Liver (tissue), 9 donors: ENCODE results near the gene SARM1. TPM values are rescaled to one million over a fixed set of nuclear protein-coding genes. Genes with fewer than 3 reads are reported as not detected.

ENCODE experiments used
- DNase-seq: peaks from one replicate; pipeline ENCODE4 v3.0.0-alpha.2; 2017; ENCODE audit warnings: low spot score
- H3K27ac ChIP-seq, 2 donors: one replicate each; pipeline ENCODE4 v1.7.0; 2013; ENCODE audit warnings: inconsistent platforms in 2 of 2, low read length in 2 of 2, control low read depth in 1 of 2, low read depth in 1 of 2, mild to moderate bottlenecking in 1 of 2
- H3K27me3 ChIP-seq, 4 donors: one replicate each; pipeline versions ENCODE4 v1.6.1 to v1.7.0; 2013; ENCODE audit warnings: low read length in 3 of 4, inconsistent platforms in 1 of 4, mild to moderate bottlenecking in 1 of 4, moderate library complexity in 1 of 4; ENCODE audit not compliant: control insufficient read depth in 4 of 4, insufficient read depth in 4 of 4
- H3K36me3 ChIP-seq, 4 donors: one replicate each; pipeline versions ENCODE4 v1.6.1 to v1.7.0; 2013; ENCODE audit warnings: low read length in 3 of 4, mild to moderate bottlenecking in 3 of 4, low read depth in 1 of 4, moderate library complexity in 1 of 4; ENCODE audit not compliant: control insufficient read depth in 4 of 4, insufficient read depth in 3 of 4
- H3K4me1 ChIP-seq, 4 donors: one replicate each; pipeline versions ENCODE4 v1.6.1 to v1.7.0; 2013; ENCODE audit warnings: low read length in 3 of 4, mild to moderate bottlenecking in 3 of 4, moderate library complexity in 1 of 4; ENCODE audit not compliant: control insufficient read depth in 4 of 4, insufficient read depth in 4 of 4
- H3K4me3 ChIP-seq, 3 donors: one replicate each; pipeline versions ENCODE4 v1.6.1 to v1.7.0; 2013; ENCODE audit warnings: low read length in 3 of 3, control low read depth in 1 of 3, low read depth in 1 of 3, mild to moderate bottlenecking in 1 of 3
- H3K9ac ChIP-seq, 2 donors: one replicate each; pipeline ENCODE4 v1.7.0; 2013; ENCODE audit warnings: low read length in 2 of 2, mild to moderate bottlenecking in 2 of 2, moderate library complexity in 2 of 2, control low read depth in 1 of 2, low read depth in 1 of 2
- H3K9me3 ChIP-seq, 4 donors: one replicate each; pipeline versions ENCODE4 v1.6.1 to v1.7.0; 2013; ENCODE audit warnings: low read length in 3 of 4; ENCODE audit not compliant: control insufficient read depth in 4 of 4
- CTCF ChIP-seq: fragments of 150-350 bp; IDR thresholded peaks from 2 replicates; pipeline ENCODE4 v1.5.1; 2017; ENCODE audit warnings: improper control_type of control experiment, low read depth, low read length; ENCODE audit not compliant: missing input control
- EGR1 ChIP-seq, 2 donors: IDR thresholded peaks; 2 replicates each; pipeline ENCODE4 v1.6.1; 2016 to 2018; ENCODE audit warnings: antibody characterized with exemption in 2 of 2, low read depth in 2 of 2
- FOXA2 ChIP-seq: IDR thresholded peaks from 2 replicates; pipeline ENCODE4 v1.6.1; 2016; ENCODE audit warnings: antibody characterized with exemption
- GABPA ChIP-seq, 2 donors: IDR thresholded peaks in 1 of 2; conservative IDR thresholded peaks in 1 of 2; 2 replicates each; pipeline ENCODE4 v1.6.1; 2016; ENCODE audit warnings: antibody characterized with exemption in 2 of 2, mild to moderate bottlenecking in 1 of 2, moderate library complexity in 1 of 2
- HNF4A ChIP-seq, 2 donors: conservative IDR thresholded peaks; 2 replicates each; pipeline ENCODE4 v1.6.1; 2016; ENCODE audit warnings: antibody characterized with exemption in 2 of 2, mild to moderate bottlenecking in 2 of 2
- HNF4G ChIP-seq: IDR thresholded peaks from 2 replicates; pipeline ENCODE4 v1.6.1; 2016; ENCODE audit warnings: antibody characterized with exemption
- JUND ChIP-seq, 2 donors: IDR thresholded peaks; 2 replicates each; pipeline ENCODE4 v1.6.1; 2016; ENCODE audit warnings: antibody characterized with exemption in 2 of 2
- RAD21 ChIP-seq, 2 donors: IDR thresholded peaks; 2 replicates each; pipeline ENCODE4 v1.6.1; 2016; ENCODE audit warnings: antibody characterized with exemption in 2 of 2, mild to moderate bottlenecking in 2 of 2
- REST ChIP-seq: IDR thresholded peaks from 2 replicates; pipeline ENCODE4 v1.6.1; 2016; ENCODE audit warnings: antibody characterized with exemption, mild to moderate bottlenecking
- RXRA ChIP-seq, 2 donors: IDR thresholded peaks; 2 replicates each; pipeline ENCODE4 v1.6.1; 2017 to 2018; ENCODE audit warnings: antibody characterized with exemption in 2 of 2, mild to moderate bottlenecking in 1 of 2
- TAF1 ChIP-seq: conservative IDR thresholded peaks from 2 replicates; pipeline ENCODE4 v1.6.1; 2016; ENCODE audit warnings: antibody characterized with exemption, mild to moderate bottlenecking
- YY1 ChIP-seq: IDR thresholded peaks from 2 replicates; pipeline ENCODE4 v1.6.1; 2016; ENCODE audit warnings: antibody characterized with exemption, mild to moderate bottlenecking
- WGBS: extraction: QIAGEN DNeasy Blood & Tissue Kit; methylation state at CpG from one replicate; pipeline ENCODE4 v1.1.7; 2013; 5-methylcytosine and 5-hydroxymethylcytosine counted together
- polyA plus RNA-seq, 2 donors: library from polyadenylated mRNA; stranded (reverse) in 1 of 2; unstranded in 1 of 2; fragments of 200-250 nt in 1 of 2; fragments of >200 nt in 1 of 2; fragmentation: Nextera tagmentation in 1 of 2; extraction: Ambion mirVana in 1 of 2; gene quantifications; one replicate each; pipeline versions ENCODE4 v1.2.1 to v1.2.3, GENCODE V29; 2013 to 2015
- total RNA-seq, 2 donors: library from RNA; depleted of rRNA; stranded (reverse); fragments of >200 nt; gene quantifications; one replicate each; pipeline ENCODE4 v1.2.3, GENCODE V29; 2014
- TF ChIP-seq, protein P1 (sequence below): IDR thresholded peaks from 2 replicates; pipeline ENCODE4 v1.6.1; 2016; ENCODE audit warnings: antibody characterized with exemption
- TF ChIP-seq, protein P2 (sequence below): IDR thresholded peaks from 2 replicates; pipeline ENCODE4 v1.6.1; 2016; ENCODE audit warnings: antibody characterized with exemption
- donor health status: healthy.
- donor health status: healthy.
- donor health status: healthy.
- donor health status: healthy.
- donor health status: healthy.

SARM1 gene
- total and polyA plus RNA-seq, 4 donors = 2.4 to 5.4 (median 5.1) TPM

DNA sequence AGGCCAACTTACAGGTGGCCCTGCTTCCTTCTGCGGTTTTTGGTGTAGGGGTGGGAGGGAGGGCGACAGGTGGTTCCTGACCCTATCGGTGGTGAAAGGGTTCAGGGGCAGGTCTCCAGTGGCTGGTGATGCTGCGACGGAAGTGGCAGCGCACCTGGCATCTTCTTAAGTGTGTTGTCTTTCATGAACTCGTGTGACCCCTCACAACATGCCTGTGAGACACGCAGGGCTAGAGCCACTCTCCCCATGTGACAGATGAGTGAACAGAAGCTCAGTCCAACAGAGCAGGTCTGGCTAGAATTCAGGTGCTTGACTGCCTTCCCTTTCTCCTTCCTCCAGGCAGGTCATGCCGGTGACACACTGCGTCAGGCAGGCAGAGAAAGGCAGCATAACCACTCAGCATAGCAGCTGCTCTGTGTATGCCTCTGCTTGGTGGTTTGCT is 28.0 kb upstream of the SARM1 start:
- Histone ChIP-seq H3K27ac (peak overlapping the region; percentile 56 to 89), H3K36me3 (peaks cover 15 to 54% (median 40%) of the 10 kb centered on the region in 4 donors), H3K4me3 (no peak overlapping the region), H3K9me3 (no peaks in the 10 kb centered on the region), H3K27me3 (no peaks in the 10 kb centered on the region), H3K9ac (no peak overlapping the region), H3K4me1 (peaks cover 23 to 59% (median 47%) of the 10 kb centered on the region in 4 donors)
- 53% methylated on average over 10 of the region's 10 CpGs for WGBS
- DNase-seq = no peak
- TF ChIP-seq HNF4A (conservative IDR thresholded peaks at IDR 0.05) (peak in 1 of 2 donors; percentile 14), FOXA2 (no peak), RXRA (IDR thresholded peaks at IDR 0.05) (peak; percentile 55 to 67)

DNA sequence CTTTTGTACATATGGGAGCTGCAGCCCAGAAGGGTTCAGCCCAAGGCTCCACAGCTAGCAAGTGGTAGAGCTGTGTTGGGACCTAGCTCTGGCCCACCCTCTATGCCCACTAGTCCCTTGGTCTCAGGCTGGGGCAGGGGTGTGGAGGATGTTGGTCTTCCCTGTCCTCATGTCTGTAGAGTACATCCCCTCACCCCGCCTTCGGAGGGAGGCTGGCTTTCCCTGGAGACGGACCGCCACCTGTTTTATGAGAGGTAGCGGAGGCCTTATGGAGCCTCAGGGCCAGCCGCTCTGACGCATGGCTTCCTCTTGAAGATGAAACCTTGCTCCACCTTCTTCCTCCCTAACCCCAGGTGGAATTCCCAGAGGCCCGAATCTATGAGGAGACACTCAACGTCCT is 27.5 kb upstream of the SARM1 start:
- TF ChIP-seq HNF4G (no peak), RXRA (IDR thresholded peaks at IDR 0.05) (no peak)
- Histone ChIP-seq H3K36me3 (peaks cover 15 to 59% (median 42%) of the 10 kb centered on the region in 4 donors), H3K27me3 (no peaks in the 10 kb centered on the region), H3K27ac (peak overlapping the region; percentile 56 to 89), H3K9me3 (no peaks in the 10 kb centered on the region), H3K4me1 (peaks cover 23 to 64% (median 52%) of the 10 kb centered on the region in 4 donors), H3K4me3 (no peak overlapping the region), H3K9ac (no peak overlapping the region)
- no peak for DNase-seq
- WGBS = 95% methylated on average over 9 of the region's 9 CpGs

- no peak overlapping the region for H3K9ac ChIP-seq
- peaks cover 23 to 69% (median 56%) of the 10 kb centered on the region in 4 donors for H3K4me1 ChIP-seq
- no peaks in the 10 kb centered on the region for H3K27me3 ChIP-seq
- peak overlapping the region; percentile 56 to 89 for H3K27ac ChIP-seq
- WGBS = 95% methylated on average over 19 of the region's 19 CpGs
- no peaks in the 10 kb centered on the region for H3K9me3 ChIP-seq
- H3K36me3 ChIP-seq = peaks cover 13 to 58% (median 42%) of the 10 kb centered on the region in 4 donors
- no peak for DNase-seq
- TF ChIP-seq REST (no peak), RAD21 (IDR thresholded peaks at IDR 0.05) (no peak), HNF4G (no peak), JUND (IDR thresholded peaks at IDR 0.05) (no peak), HNF4A (conservative IDR thresholded peaks at IDR 0.05) (no peak), EGR1 (IDR thresholded peaks at IDR 0.05; ENCODE audit: low read depth in 2 of 2) (no peak), YY1 (no peak), GABPA (IDR thresholded peaks at IDR 0.05 in 1 of 2, conservative IDR thresholded peaks at IDR 0.05 in 1 of 2) (no peak), RXRA (IDR thresholded peaks at IDR 0.05) (no peak), CTCF (no peak), TAF1 (no peak)
- TF ChIP-seq, protein P1, sequence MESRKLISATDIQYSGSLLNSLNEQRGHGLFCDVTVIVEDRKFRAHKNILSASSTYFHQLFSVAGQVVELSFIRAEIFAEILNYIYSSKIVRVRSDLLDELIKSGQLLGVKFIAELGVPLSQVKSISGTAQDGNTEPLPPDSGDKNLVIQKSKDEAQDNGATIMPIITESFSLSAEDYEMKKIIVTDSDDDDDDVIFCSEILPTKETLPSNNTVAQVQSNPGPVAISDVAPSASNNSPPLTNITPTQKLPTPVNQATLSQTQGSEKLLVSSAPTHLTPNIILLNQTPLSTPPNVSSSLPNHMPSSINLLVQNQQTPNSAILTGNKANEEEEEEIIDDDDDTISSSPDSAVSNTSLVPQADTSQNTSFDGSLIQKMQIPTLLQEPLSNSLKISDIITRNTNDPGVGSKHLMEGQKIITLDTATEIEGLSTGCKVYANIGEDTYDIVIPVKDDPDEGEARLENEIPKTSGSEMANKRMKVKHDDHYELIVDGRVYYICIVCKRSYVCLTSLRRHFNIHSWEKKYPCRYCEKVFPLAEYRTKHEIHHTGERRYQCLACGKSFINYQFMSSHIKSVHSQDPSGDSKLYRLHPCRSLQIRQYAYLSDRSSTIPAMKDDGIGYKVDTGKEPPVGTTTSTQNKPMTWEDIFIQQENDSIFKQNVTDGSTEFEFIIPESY = no peak
- TF ChIP-seq, protein P2, sequence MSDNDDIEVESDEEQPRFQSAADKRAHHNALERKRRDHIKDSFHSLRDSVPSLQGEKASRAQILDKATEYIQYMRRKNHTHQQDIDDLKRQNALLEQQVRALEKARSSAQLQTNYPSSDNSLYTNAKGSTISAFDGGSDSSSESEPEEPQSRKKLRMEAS = no peak
- H3K4me3 ChIP-seq = no peak overlapping the region
Observed at GRCh38 chr17:28344435-28344901, 27.0 kb upstream of the SARM1 start.
